Astrocyte (in vitro differentiated cells and primary cell): Measurements from ENCODE around the gene KRT36. TPM values are rescaled to one million over a fixed set of nuclear protein-coding genes. Genes with fewer than 3 reads are reported as not detected.

ENCODE experiments used
- DNase-seq: peaks from one replicate; pipeline ENCODE4 v3.0.0-alpha.2; 2010; ENCODE audit warnings: low read depth
- FAIRE-seq: peaks from 2 replicates; lab custom pipeline; 2011; peaks lifted over from hg19 to GRCh38; lab: Jason Lieb, UNC
- H2AFZ ChIP-seq: 2 replicates; pipeline ENCODE4 v1.6.0; 2012; ENCODE audit warnings: low read depth, low read length, inconsistent platforms
- H3K27ac ChIP-seq: 2 replicates; pipeline ENCODE4 v1.5.1; 2011; ENCODE audit warnings: low read depth, low read length, inconsistent platforms
- H3K27me3 ChIP-seq: 2 replicates; pipeline ENCODE4 v1.6.0; 2011; ENCODE audit warnings: low read length, inconsistent platforms; ENCODE audit not compliant: insufficient read depth
- H3K36me3 ChIP-seq: 2 replicates; pipeline ENCODE4 v1.5.1; 2011; ENCODE audit warnings: low read length, inconsistent platforms; ENCODE audit not compliant: insufficient read depth
- H3K4me1 ChIP-seq: 2 replicates; pipeline ENCODE4 v1.5.1; 2011; ENCODE audit warnings: low read length, inconsistent platforms; ENCODE audit not compliant: insufficient read depth
- H3K4me2 ChIP-seq: 2 replicates; pipeline ENCODE4 v1.6.0; 2012; ENCODE audit warnings: low read length, inconsistent platforms
- H3K4me3 ChIP-seq: 2 replicates; pipeline ENCODE4 v1.5.1; 2011; ENCODE audit warnings: low read depth, mild to moderate bottlenecking, low read length, inconsistent platforms; ENCODE audit not compliant: insufficient read depth
- H3K79me2 ChIP-seq: 2 replicates; pipeline ENCODE4 v1.6.0; 2012; ENCODE audit warnings: mild to moderate bottlenecking, low read length, inconsistent platforms; ENCODE audit not compliant: insufficient read depth
- H3K9ac ChIP-seq: 2 replicates; pipeline ENCODE4 v1.6.0; 2012; ENCODE audit warnings: mild to moderate bottlenecking, low read length, inconsistent platforms
- H3K9me3 ChIP-seq: 2 replicates; pipeline ENCODE4 v1.5.1; 2012; ENCODE audit warnings: low read depth, mild to moderate bottlenecking, low read length, inconsistent platforms; ENCODE audit not compliant: insufficient read depth
- H4K20me1 ChIP-seq: 2 replicates; pipeline ENCODE4 v1.6.0; 2012; ENCODE audit warnings: low read length, inconsistent platforms; ENCODE audit not compliant: insufficient read depth
- H3K27ac Mint-ChIP-seq: one replicate; pipeline ENCODE4 v1.8.0; 2021; ENCODE audit warnings: mild to moderate bottlenecking, mixed read lengths; ENCODE audit not compliant: unreplicated experiment
- H3K27me3 Mint-ChIP-seq: one replicate; pipeline ENCODE4 v1.8.0; 2021; ENCODE audit warnings: low read depth, mixed read lengths; ENCODE audit not compliant: unreplicated experiment
- H3K36me3 Mint-ChIP-seq: one replicate; pipeline ENCODE4 v1.8.0; 2021; ENCODE audit warnings: low read depth, mixed read lengths; ENCODE audit not compliant: unreplicated experiment
- H3K4me1 Mint-ChIP-seq: one replicate; pipeline ENCODE4 v1.8.0; 2021; ENCODE audit warnings: low read depth, mixed read lengths; ENCODE audit not compliant: unreplicated experiment
- H3K4me3 Mint-ChIP-seq: one replicate; pipeline ENCODE4 v1.8.0; 2021; ENCODE audit warnings: mild to moderate bottlenecking, moderate library complexity, mixed read lengths; ENCODE audit not compliant: unreplicated experiment
- H3K9me3 Mint-ChIP-seq: one replicate; pipeline ENCODE4 v1.8.0; 2021; ENCODE audit warnings: mild to moderate bottlenecking, mixed read lengths; ENCODE audit not compliant: unreplicated experiment
- EZH2 ChIP-seq: IDR thresholded peaks from 2 replicates; pipeline ENCODE4 v1.6.1; 2012; ENCODE audit warnings: mild to moderate bottlenecking, low read length, inconsistent platforms; ENCODE audit not compliant: insufficient read depth
- total RNA-seq: library from RNA; stranded (reverse); gene quantifications from 2 replicates; pipeline ENCODE4 v1.2.1, GENCODE V29; 2021
- TF ChIP-seq, protein P1 (sequence below): IDR thresholded peaks from 2 replicates; pipeline ENCODE4 v1.5.1; 2011; ENCODE audit warnings: low read depth, mild to moderate bottlenecking, inconsistent platforms, low read length, moderate library complexity; ENCODE audit not compliant: insufficient read depth

KRT36 gene
- total RNA-seq, 1 donor from 2014 or later, result not detected

DNA sequence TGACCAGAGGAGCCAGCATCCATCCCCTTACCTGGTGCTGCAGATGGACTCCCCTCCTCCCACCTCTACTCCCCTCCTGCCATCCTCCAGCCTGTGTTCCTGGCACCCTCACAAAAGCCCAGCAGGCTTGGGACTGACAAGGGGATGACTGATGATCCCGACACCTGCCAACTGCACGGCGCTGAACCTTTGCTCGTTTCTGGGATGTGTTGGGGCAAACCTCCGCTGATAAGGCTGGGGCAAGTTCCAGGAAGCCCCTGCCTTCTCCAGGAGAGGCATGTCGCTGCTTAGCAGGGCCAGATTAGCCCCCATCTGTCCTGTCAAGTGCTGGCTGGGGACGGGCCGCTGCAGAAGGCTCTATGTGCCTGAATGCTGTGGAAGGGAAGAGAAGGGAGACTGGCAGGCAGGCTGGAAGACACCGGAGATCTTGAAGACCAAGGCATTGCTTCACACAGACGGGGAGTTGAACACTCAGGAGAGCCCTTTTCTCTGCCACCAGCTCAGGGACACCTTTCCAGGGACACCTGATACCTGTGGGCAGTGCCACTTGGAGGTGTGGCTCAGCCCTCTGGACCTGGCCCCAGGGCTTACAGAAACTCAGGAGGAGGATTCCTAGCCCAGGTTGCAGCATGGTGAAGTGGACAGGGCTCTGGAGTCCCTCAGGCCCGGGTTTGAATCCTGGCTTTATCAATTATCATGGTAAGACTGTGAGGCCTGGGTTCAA is 30.0 kb upstream of the KRT36 start:
- no peak overlapping the region for H3K9ac ChIP-seq
- DNase-seq (no peak), FAIRE-seq (no peak)
- no peaks in the 10 kb centered on the region for H3K79me2 ChIP-seq
- no peak overlapping the region for H3K27ac ChIP-seq
- no peak overlapping the region for H3K4me2 ChIP-seq
- no peaks in the 10 kb centered on the region for H4K20me1 ChIP-seq
- H2AFZ ChIP-seq, result no peak overlapping the region
- no peak overlapping the region for H3K4me3 ChIP-seq
- peaks cover 36% of the 10 kb centered on the region for H3K4me1 ChIP-seq
- peaks cover 2% of the 10 kb centered on the region for H3K36me3 Mint-ChIP-seq
- H3K4me1 Mint-ChIP-seq, result peaks cover 8% of the 10 kb centered on the region
- no peak for TF ChIP-seq EZH2
- TF ChIP-seq, protein P1, sequence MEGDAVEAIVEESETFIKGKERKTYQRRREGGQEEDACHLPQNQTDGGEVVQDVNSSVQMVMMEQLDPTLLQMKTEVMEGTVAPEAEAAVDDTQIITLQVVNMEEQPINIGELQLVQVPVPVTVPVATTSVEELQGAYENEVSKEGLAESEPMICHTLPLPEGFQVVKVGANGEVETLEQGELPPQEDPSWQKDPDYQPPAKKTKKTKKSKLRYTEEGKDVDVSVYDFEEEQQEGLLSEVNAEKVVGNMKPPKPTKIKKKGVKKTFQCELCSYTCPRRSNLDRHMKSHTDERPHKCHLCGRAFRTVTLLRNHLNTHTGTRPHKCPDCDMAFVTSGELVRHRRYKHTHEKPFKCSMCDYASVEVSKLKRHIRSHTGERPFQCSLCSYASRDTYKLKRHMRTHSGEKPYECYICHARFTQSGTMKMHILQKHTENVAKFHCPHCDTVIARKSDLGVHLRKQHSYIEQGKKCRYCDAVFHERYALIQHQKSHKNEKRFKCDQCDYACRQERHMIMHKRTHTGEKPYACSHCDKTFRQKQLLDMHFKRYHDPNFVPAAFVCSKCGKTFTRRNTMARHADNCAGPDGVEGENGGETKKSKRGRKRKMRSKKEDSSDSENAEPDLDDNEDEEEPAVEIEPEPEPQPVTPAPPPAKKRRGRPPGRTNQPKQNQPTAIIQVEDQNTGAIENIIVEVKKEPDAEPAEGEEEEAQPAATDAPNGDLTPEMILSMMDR, result no peak
- H3K27me3 Mint-ChIP-seq, result peaks cover 7% of the 10 kb centered on the region
- peaks cover 2% of the 10 kb centered on the region for H3K9me3 Mint-ChIP-seq
- H3K27me3 ChIP-seq, result no peaks in the 10 kb centered on the region
- no peak overlapping the region for H3K27ac Mint-ChIP-seq
- no peaks in the 10 kb centered on the region for H3K9me3 ChIP-seq
- no peak overlapping the region for H3K4me3 Mint-ChIP-seq
- no peaks in the 10 kb centered on the region for H3K36me3 ChIP-seq

GRCh38 chr17:41518789-41519449 is 29.2 kb upstream of the KRT36 start, which contains the start of gene KRT15:
TSS of gene KRT15 (minus strand) at chr17:41518890. CDS start at chr17:41518827, 63 bp downstream.
- TF ChIP-seq, protein P1, result no peak
- TF ChIP-seq EZH2, result no peak
- H3K9me3 Mint-ChIP-seq, result peaks cover 2% of the 10 kb centered on the region
- H3K4me3 ChIP-seq, result no peak within 1 kb of the TSS
- no peak for DNase-seq
- no peak within 1 kb of the TSS for H3K27ac Mint-ChIP-seq
- no peaks in the 10 kb centered on the region for H4K20me1 ChIP-seq
- H3K27me3 ChIP-seq, result no peaks in the 10 kb centered on the region
- H3K4me1 Mint-ChIP-seq, result peaks cover 8% of the 10 kb centered on the region
- H3K9ac ChIP-seq, result no peak within 1 kb of the TSS
- H3K4me2 ChIP-seq, result no peak within 1 kb of the TSS
- H3K27ac ChIP-seq, result no peak within 1 kb of the TSS
- no peaks in the 10 kb centered on the region for H3K79me2 ChIP-seq
- no peak for FAIRE-seq
- H3K9me3 ChIP-seq, result no peaks in the 10 kb centered on the region
- peaks cover 7% of the 10 kb centered on the region for H3K27me3 Mint-ChIP-seq
- H3K4me3 Mint-ChIP-seq, result no peak within 1 kb of the TSS
- no peaks in the 10 kb centered on the region for H3K36me3 ChIP-seq
- H3K36me3 Mint-ChIP-seq, result peaks cover 2% of the 10 kb centered on the region
- no peak within 1 kb of the TSS for H2AFZ ChIP-seq
- peaks cover 36% of the 10 kb centered on the region for H3K4me1 ChIP-seq
